AG04449 (cell line): ENCODE data around the gene TSPAN18.
A peak's percentile ranks its signal among the peaks of the same experiment; 100 is the strongest.

ENCODE experiments used
- CTCF ChIA-PET: fragments of 350-600 bp; formaldehyde crosslinking; extraction: SDS; loops from one replicate; lab custom pipeline; 2021; ENCODE audit warnings: antibody characterized with exemption; lab: Yijun Ruan, JAX
- POLR2A ChIA-PET: fragments of 400-600, 350-600 bp; formaldehyde crosslinking; extraction: SDS; loops from one replicate; lab custom pipeline; 2020; ENCODE audit warnings: antibody characterized with exemption, inconsistent platforms; lab: Yijun Ruan, JAX
- DNase-seq: peaks from one replicate; pipeline ENCODE4 v3.0.0-alpha.2; 2010; ENCODE audit warnings: low read depth, low spot score
- H3K4me3 ChIP-seq: 2 replicates; pipeline ENCODE4 v1.5.1; 2011; ENCODE audit warnings: low read depth, mild to moderate bottlenecking, control low read depth, low read length
- TF ChIP-seq, protein P1 (sequence below): IDR thresholded peaks from one replicate; pipeline ENCODE4 v1.5.1; 2011; ENCODE audit warnings: mild to moderate bottlenecking, moderate library complexity, low read length, control low read depth, inconsistent platforms; ENCODE audit not compliant: insufficient read depth; ENCODE audit errors: missing control alignments

TSPAN18 gene

DNA sequence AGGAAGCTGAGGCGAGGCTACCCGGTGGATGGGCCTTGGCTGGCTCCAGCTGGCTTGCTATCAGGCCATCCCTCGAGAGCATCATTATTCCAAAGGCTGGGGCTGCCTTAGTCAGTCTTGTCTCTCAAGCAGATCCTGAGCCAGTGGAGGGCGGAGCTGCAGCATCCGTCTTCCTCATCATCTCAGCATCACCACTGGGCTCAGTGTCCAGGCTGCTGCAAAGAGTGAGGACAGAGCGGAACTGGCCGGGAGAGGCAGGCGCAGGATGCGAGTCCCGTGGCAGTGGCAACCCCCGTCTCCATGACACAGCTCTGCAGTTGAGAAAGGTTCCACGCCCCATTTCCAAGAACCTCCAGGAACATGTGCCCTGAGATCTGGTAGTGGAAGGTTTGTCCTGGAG, 219.5 kb downstream of the TSPAN18 start:
- ChIA-PET POLR2A (no interaction called here), CTCF (interaction anchor here (0.9 to 24.5 kb wide), 6 partner anchors 9 to 155 kb away, joined by 3 to 2237 read pairs (median 10); no protein-coding TSS in a partner anchor)
- no peak for DNase-seq
- H3K4me3 ChIP-seq, result no peak overlapping the region
- TF ChIP-seq, protein P1, sequence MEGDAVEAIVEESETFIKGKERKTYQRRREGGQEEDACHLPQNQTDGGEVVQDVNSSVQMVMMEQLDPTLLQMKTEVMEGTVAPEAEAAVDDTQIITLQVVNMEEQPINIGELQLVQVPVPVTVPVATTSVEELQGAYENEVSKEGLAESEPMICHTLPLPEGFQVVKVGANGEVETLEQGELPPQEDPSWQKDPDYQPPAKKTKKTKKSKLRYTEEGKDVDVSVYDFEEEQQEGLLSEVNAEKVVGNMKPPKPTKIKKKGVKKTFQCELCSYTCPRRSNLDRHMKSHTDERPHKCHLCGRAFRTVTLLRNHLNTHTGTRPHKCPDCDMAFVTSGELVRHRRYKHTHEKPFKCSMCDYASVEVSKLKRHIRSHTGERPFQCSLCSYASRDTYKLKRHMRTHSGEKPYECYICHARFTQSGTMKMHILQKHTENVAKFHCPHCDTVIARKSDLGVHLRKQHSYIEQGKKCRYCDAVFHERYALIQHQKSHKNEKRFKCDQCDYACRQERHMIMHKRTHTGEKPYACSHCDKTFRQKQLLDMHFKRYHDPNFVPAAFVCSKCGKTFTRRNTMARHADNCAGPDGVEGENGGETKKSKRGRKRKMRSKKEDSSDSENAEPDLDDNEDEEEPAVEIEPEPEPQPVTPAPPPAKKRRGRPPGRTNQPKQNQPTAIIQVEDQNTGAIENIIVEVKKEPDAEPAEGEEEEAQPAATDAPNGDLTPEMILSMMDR, result no peak

DNA sequence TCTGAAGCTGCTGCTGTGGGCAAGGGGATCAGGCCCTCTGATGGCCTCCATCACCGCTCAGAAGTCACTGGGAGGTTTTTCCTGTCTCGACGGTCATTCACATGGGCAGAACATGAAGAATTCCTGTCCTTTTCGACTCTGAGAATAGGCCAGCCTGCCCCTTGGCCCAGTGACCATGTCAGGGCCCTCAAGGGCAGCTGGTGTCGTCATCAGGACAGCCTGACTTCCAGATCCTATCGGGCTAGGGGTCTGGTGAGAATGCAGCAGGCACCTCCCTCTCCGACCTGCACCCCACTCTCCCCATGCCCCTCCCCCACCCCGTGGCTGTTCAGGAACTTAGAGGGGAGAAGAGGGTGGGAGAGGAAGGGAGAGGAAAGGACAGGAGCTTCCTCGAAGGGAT, 220.4 kb downstream of the TSPAN18 start:
- H3K4me3 ChIP-seq, result no peak overlapping the region
- ChIA-PET POLR2A (no interaction called here), CTCF (interaction anchor here (2.1 to 24.5 kb wide), 5 partner anchors 8 to 154 kb away, joined by 6 to 2237 read pairs (median 15); no protein-coding TSS in a partner anchor)
- TF ChIP-seq, protein P1, result no peak
- DNase-seq, result no peak

DNA sequence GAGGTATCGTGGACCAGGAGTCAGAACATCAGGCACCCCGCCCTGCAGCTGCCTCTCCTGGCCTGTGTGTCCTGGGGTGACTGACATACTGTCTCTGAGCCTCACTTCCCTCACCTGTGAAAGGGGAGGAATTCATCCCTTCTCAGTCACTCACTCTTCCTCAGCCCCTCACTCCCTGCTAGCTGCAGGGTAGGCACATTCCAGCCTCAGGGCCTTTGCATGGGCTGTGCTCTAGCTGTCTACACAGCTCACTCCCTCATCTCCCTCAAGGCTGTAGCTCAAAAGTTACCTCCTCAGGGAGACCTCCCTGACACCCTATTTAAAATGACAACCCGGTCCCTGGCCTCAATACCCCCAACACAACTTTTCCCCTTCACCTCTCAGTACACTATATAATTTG, 221.4 kb downstream of the TSPAN18 start:
- CTCF ChIA-PET, result interaction anchor here (0.9 to 24.5 kb wide), 5 partner anchors 8 to 153 kb away, joined by 3 to 2237 read pairs (median 15); no protein-coding TSS in a partner anchor
- H3K4me3 ChIP-seq, result no peak overlapping the region
- POLR2A ChIA-PET, result no interaction called here
- TF ChIP-seq, protein P1, result no peak
- no peak for DNase-seq

DNA sequence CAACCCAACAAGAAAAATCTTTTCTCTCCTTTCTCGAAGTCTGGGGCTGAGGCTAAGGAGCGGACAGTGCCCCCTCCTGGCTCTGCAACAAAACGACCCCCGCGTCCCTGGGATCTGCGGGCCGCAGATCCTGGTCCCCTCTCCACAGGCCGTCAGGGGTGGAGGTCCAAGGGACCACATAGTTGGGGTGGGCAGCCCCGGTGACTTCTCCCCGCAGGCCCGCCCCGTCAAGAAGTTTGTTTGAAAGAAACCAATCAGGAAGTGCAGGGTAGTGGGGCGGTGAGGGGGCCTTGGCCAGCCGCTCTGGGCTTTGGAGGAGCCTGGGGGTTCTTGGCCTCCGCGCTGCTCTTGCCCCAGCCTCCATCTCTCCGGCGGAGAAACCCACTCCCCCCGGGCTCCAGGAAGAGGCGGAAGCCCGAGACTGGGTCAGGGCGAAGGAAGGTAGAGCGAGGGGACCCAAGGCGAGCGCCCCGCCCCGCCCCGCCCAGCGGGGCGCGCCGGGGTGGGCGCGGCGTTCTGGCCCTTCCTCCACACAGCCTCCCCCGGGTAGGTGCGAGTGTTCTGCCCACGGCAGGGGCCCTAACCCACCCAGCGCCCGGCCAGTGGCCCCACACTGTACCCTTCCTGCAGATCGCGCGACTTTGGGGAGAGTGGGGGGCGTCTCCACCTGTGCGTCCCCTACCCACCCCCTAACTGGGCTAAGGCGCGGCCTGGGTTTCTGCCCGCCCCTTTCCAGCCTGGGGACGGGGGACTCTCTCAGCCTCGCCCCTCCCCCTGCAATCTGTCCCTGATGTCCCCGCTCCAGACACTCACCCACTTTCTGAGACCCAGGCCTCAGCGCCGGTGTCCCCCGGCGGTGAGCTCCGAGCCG, 222.6 kb downstream of the TSPAN18 start:
- DNase-seq, result no peak
- POLR2A ChIA-PET, result no interaction called here
- TF ChIP-seq, protein P1, result peak; percentile 62
- peak overlapping the region; percentile 66 for H3K4me3 ChIP-seq
- CTCF ChIA-PET, result interaction anchor here (1.2 to 24.5 kb wide), 9 partner anchors 9 to 155 kb away, joined by 4 to 2237 read pairs (median 12); no protein-coding TSS in a partner anchor

DNA sequence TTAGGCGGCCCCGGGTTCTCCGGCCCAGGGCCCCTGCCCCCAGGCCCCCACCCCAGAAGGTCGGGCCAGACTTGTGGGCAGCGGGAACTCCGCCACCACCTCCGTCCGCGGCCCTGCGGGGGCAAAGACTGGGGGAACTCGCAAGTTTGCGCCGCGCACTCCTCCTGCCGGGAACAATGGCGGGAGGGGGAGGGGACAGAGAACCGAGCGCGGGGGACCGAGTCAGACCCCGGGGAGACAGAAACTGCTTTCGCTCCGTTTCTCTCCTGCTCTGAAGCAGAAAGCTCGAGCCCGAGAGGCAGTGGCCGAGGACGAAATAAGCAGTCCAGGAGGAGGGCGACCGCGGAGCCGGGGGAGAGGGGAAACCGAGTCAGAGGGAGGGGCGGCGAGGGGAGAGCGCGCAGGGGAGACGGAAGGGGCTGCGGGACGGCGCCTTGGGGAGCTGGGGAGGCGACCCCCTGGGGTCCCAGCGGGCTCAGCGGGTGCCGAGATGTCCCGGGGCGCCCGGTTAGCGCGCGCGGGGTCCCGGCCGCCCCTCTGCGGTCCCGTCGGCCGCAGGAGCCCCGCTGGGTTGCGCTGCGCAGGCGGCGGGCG, 223.4 kb downstream of the TSPAN18 start:
- peak overlapping the region; percentile 66 for H3K4me3 ChIP-seq
- no peak for DNase-seq
- TF ChIP-seq, protein P1, result no peak
- CTCF ChIA-PET, result interaction anchor here (0.8 to 1.7 kb wide), 9 partner anchors 9 to 185 kb away, joined by 3 to 24 read pairs (median 4); no protein-coding TSS in a partner anchor
- POLR2A ChIA-PET, result no interaction called here
